Measurements from ENCODE around the gene TMEM47. TPM values are rescaled to one million over a fixed set of nuclear protein-coding genes. Genes with fewer than 3 reads are reported as not detected.

The TMEM47 gene
- total RNA-seq, 1 experiment from 2014 or later = 24.4 TPM

DNA sequence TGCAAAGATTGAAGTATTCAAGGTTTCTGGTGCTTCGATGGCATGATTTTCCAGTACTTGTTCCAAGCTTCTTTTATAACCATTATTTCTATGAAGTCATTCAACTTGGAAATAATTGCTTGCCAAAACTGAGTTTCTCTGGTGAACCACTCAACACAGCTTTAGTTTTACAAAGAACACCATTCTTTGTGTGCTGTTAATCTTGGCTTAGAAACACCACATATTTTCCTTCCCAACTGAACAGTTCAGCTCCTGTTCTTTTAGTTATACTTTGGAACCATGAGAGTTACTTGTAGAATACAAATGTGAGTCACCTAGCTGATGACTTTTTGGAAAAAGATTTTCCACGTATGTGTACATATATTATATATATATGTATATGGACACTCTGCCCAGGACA, 32.7 kb downstream of the TMEM47 start:
- CTCF ChIA-PET = no interaction called here
- H3K4me3 Mint-ChIP-seq = no peak overlapping the region
- H3K27ac Mint-ChIP-seq = no peak overlapping the region
- ATAC-seq (no peak), DNase-seq (ENCODE audit: low spot score) (no peak)
- POLR2A ChIA-PET = no interaction called here
- no peaks in the 10 kb centered on the region for H3K4me1 Mint-ChIP-seq
- H3K27me3 Mint-ChIP-seq (ENCODE audit: low read depth) = no peaks in the 10 kb centered on the region
- no peaks in the 10 kb centered on the region for H3K9me3 Mint-ChIP-seq
- no peak for TF ChIP-seq MYBL2 (CRISPR knock-in tag; IDR thresholded peaks at IDR 0.05)
- TF ChIP-seq NFE2L1 (CRISPR knock-in tag; IDR thresholded peaks at IDR 0.05) = no peak
- TF ChIP-seq ATF1 (CRISPR knock-in tag; IDR thresholded peaks at IDR 0.05) = no peak
- no peak for TF ChIP-seq GABPB1 (CRISPR knock-in tag; IDR thresholded peaks at IDR 0.05)
- TF ChIP-seq ESRRA (CRISPR knock-in tag; IDR thresholded peaks at IDR 0.05; ENCODE audit: borderline replicate concordance) = no peak
- no peak for TF ChIP-seq ZNF219 (CRISPR knock-in tag; IDR thresholded peaks at IDR 0.05; ENCODE audit: borderline replicate concordance)
- no peak for TF ChIP-seq CDX4 (CRISPR knock-in tag; IDR thresholded peaks at IDR 0.05; ENCODE audit: borderline replicate concordance)
- TF ChIP-seq, protein P1, sequence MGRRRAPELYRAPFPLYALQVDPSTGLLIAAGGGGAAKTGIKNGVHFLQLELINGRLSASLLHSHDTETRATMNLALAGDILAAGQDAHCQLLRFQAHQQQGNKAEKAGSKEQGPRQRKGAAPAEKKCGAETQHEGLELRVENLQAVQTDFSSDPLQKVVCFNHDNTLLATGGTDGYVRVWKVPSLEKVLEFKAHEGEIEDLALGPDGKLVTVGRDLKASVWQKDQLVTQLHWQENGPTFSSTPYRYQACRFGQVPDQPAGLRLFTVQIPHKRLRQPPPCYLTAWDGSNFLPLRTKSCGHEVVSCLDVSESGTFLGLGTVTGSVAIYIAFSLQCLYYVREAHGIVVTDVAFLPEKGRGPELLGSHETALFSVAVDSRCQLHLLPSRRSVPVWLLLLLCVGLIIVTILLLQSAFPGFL (CRISPR knock-in tag; IDR thresholded peaks at IDR 0.05; ENCODE audit: borderline replicate concordance) = no peak
- TF ChIP-seq, protein P2, sequence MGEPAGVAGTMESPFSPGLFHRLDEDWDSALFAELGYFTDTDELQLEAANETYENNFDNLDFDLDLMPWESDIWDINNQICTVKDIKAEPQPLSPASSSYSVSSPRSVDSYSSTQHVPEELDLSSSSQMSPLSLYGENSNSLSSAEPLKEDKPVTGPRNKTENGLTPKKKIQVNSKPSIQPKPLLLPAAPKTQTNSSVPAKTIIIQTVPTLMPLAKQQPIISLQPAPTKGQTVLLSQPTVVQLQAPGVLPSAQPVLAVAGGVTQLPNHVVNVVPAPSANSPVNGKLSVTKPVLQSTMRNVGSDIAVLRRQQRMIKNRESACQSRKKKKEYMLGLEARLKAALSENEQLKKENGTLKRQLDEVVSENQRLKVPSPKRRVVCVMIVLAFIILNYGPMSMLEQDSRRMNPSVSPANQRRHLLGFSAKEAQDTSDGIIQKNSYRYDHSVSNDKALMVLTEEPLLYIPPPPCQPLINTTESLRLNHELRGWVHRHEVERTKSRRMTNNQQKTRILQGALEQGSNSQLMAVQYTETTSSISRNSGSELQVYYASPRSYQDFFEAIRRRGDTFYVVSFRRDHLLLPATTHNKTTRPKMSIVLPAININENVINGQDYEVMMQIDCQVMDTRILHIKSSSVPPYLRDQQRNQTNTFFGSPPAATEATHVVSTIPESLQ (CRISPR knock-in tag; IDR thresholded peaks at IDR 0.05) = no peak
- no peak for TF ChIP-seq ZNF317 (CRISPR knock-in tag; IDR thresholded peaks at IDR 0.05; ENCODE audit: borderline replicate concordance, low read depth)
- TF ChIP-seq ZNF532 (CRISPR knock-in tag; IDR thresholded peaks at IDR 0.05; ENCODE audit: borderline replicate concordance) = no peak
- no peak for TF ChIP-seq ZSCAN18 (CRISPR knock-in tag; IDR thresholded peaks at IDR 0.05)
- TF ChIP-seq NFATC4 (CRISPR knock-in tag; IDR thresholded peaks at IDR 0.05) = no peak
- TF ChIP-seq, protein P3, sequence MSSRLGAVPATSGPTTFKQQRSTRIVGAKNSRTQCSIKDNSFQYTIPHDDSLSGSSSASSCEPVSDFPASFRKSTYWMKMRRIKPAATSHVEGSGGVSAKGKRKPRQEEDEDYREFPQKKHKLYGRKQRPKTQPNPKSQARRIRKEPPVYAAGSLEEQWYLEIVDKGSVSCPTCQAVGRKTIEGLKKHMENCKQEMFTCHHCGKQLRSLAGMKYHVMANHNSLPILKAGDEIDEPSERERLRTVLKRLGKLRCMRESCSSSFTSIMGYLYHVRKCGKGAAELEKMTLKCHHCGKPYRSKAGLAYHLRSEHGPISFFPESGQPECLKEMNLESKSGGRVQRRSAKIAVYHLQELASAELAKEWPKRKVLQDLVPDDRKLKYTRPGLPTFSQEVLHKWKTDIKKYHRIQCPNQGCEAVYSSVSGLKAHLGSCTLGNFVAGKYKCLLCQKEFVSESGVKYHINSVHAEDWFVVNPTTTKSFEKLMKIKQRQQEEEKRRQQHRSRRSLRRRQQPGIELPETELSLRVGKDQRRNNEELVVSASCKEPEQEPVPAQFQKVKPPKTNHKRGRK (CRISPR knock-in tag; IDR thresholded peaks at IDR 0.05; ENCODE audit: borderline replicate concordance) = no peak
- TF ChIP-seq, protein P4, sequence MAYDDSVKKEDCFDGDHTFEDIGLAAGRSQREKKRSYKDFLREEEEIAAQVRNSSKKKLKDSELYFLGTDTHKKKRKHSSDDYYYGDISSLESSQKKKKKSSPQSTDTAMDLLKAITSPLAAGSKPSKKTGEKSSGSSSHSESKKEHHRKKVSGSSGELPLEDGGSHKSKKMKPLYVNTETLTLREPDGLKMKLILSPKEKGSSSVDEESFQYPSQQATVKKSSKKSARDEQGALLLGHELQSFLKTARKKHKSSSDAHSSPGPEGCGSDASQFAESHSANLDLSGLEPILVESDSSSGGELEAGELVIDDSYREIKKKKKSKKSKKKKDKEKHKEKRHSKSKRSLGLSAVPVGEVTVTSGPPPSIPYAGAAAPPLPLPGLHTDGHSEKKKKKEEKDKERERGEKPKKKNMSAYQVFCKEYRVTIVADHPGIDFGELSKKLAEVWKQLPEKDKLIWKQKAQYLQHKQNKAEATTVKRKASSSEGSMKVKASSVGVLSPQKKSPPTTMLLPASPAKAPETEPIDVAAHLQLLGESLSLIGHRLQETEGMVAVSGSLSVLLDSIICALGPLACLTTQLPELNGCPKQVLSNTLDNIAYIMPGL (CRISPR knock-in tag; IDR thresholded peaks at IDR 0.05) = no peak
- no peak for TF ChIP-seq FOXP4 (CRISPR knock-in tag; IDR thresholded peaks at IDR 0.05)
- no peaks in the 10 kb centered on the region for H3K36me3 Mint-ChIP-seq

All from WTC11 (cell line).